ENCODE data around the gene CNKSR2. TPM values are rescaled to one million over a fixed set of nuclear protein-coding genes. Genes with fewer than 3 reads are reported as not detected.
A peak's percentile ranks its signal among the peaks of the same experiment; 100 is the strongest.
"Not testable (repeated sequence)": the region's sequence is repeated elsewhere in the genome, so short reads cannot be mapped to it uniquely, and the experiment has no call there.

CNKSR2 gene
- total RNA-seq, 4 donors from 2014 or later = 4.8 to 20.2 TPM; not detected in 2

DNA sequence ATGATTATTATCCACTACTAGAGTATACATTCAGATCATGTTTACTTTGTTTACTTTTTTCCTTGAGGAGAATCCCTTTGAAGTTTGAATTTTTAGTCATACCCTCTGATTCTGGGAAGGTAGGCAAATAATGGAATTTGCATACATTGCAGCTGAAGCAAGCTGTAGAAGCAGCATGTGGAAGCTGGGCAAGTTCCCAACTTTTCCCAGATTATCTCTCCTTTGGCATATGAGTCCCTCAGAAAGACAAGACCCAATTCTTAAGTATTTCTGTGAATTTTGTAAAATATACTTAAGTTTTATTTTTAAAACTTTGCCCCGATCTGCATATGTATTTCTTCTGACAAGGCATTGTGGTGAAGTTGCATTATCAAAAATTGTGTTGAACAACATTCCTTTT lies 94.9 kb downstream of the CNKSR2 start:
- Histone ChIP-seq H3K9me3 (no peaks in the 10 kb centered on the region), H3K4me3 (no peak overlapping the region), H3K36me3 (peaks cover 0 to 4% of the 10 kb centered on the region in 2 donors), H3K27me3 (peaks cover 0 to 12% of the 10 kb centered on the region in 2 donors), H3K27ac (no peak overlapping the region), H3K4me1 (no peaks in the 10 kb centered on the region)
- no peak for TF ChIP-seq POLR2A (IDR thresholded peaks at IDR 0.05)
- TF ChIP-seq, protein P1, sequence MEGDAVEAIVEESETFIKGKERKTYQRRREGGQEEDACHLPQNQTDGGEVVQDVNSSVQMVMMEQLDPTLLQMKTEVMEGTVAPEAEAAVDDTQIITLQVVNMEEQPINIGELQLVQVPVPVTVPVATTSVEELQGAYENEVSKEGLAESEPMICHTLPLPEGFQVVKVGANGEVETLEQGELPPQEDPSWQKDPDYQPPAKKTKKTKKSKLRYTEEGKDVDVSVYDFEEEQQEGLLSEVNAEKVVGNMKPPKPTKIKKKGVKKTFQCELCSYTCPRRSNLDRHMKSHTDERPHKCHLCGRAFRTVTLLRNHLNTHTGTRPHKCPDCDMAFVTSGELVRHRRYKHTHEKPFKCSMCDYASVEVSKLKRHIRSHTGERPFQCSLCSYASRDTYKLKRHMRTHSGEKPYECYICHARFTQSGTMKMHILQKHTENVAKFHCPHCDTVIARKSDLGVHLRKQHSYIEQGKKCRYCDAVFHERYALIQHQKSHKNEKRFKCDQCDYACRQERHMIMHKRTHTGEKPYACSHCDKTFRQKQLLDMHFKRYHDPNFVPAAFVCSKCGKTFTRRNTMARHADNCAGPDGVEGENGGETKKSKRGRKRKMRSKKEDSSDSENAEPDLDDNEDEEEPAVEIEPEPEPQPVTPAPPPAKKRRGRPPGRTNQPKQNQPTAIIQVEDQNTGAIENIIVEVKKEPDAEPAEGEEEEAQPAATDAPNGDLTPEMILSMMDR (IDR thresholded peaks at IDR 0.05) = no peak
- intact Hi-C loops (cut with DNase I; ENCODE audit: low total_unique reads) = no loop called here
- DNase-seq = no peak

DNA sequence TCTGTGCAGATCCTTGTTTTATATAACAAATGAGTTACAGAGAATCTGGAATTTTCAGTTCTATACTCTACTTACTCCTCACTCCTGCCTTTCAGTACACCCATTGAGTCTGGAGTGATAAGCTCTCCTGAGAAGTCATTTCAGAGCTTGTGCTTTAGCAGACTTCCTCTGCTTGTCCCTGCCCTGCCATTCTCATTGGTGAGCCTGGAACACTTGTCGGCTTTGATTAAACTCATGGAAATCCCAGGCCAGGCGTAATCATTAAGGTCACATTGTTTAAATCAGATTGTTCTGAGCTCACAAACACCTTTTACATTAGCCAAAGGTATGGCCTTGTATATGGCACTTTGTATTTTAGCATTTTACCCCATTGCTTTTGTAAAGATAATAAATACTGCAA lies 102.7 kb downstream of the CNKSR2 start:
- DNase-seq = no peak
- no peak for TF ChIP-seq POLR2A (IDR thresholded peaks at IDR 0.05)
- TF ChIP-seq, protein P1 (IDR thresholded peaks at IDR 0.05) = no peak
- intact Hi-C loops (cut with DNase I; ENCODE audit: low total_unique reads) = no loop called here
- no peak overlapping the region for H3K4me3 ChIP-seq
- peaks cover 0 to 7% of the 10 kb centered on the region in 2 donors for H3K27me3 ChIP-seq
- H3K9me3 ChIP-seq = no peaks in the 10 kb centered on the region
- no peak overlapping the region for H3K27ac ChIP-seq
- H3K4me1 ChIP-seq = no peaks in the 10 kb centered on the region
- H3K36me3 ChIP-seq = no peaks in the 10 kb centered on the region

DNA sequence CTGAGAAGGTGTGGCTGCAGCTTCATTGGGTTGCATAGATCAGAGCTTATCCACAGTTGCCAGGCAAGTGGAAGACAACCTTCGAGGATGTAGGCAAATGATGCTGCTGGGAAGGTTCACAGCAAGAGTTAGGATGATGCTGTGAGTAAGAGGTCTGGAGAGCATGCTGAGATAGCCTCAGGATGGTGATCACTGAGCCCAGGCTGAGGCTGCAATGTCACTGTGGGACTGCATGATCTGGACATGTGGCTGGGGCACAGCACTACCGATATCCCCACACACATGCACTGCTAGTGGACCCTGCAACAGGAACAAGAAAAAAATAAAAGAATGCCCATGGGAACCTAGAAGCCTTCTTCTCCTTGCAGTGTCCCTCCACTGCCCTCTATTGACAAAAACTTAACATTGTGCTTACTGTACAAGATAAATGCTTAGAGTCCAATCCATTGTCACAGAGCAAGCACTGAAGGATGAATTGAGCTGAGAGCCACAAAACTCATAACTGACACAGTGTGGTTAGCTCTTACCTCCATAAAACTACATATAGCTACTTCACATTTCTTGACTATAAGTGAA lies 105.6 kb downstream of the CNKSR2 start:
- H3K9me3 ChIP-seq = no peaks in the 10 kb centered on the region
- no peak for DNase-seq
- H3K27ac ChIP-seq = no peak overlapping the region
- intact Hi-C loops (cut with DNase I; ENCODE audit: low total_unique reads) = no loop called here
- H3K4me1 ChIP-seq = no peaks in the 10 kb centered on the region
- H3K27me3 ChIP-seq = no peaks in the 10 kb centered on the region
- H3K36me3 ChIP-seq = no peaks in the 10 kb centered on the region
- H3K4me3 ChIP-seq = no peak overlapping the region
- TF ChIP-seq, protein P1 (IDR thresholded peaks at IDR 0.05) = peak in 1 of 4 experiments; percentile 24
- TF ChIP-seq POLR2A (IDR thresholded peaks at IDR 0.05) = no peak

DNA sequence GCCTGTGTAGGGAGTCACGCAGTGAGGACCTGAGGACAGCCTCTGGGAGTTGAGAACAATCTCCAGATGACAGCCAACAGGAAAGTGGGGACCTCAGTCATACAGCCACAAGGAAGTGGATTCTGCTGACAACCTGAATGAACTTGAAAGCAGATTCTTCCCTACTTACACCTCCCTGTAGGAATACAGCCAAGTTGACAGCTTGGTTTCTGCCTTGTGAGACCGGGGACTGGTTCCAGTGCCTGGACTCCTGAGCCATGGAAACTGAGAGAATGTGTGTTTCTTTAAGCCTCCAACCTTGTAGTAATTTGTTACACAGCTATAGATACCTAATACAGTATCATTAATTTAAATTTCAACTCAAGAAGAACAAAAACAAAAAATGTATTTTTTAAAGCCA lies 107.5 kb downstream of the CNKSR2 start:
- intact Hi-C loops (cut with DNase I; ENCODE audit: low total_unique reads) = no loop called here
- TF ChIP-seq POLR2A (IDR thresholded peaks at IDR 0.05) = no peak
- TF ChIP-seq, protein P1 (IDR thresholded peaks at IDR 0.05) = no peak
- Histone ChIP-seq H3K4me3 (no peak overlapping the region), H3K4me1 (no peaks in the 10 kb centered on the region), H3K9me3 (no peaks in the 10 kb centered on the region), H3K27ac (no peak overlapping the region), H3K27me3 (no peaks in the 10 kb centered on the region), H3K36me3 (no peaks in the 10 kb centered on the region)
- no peak for DNase-seq

DNA sequence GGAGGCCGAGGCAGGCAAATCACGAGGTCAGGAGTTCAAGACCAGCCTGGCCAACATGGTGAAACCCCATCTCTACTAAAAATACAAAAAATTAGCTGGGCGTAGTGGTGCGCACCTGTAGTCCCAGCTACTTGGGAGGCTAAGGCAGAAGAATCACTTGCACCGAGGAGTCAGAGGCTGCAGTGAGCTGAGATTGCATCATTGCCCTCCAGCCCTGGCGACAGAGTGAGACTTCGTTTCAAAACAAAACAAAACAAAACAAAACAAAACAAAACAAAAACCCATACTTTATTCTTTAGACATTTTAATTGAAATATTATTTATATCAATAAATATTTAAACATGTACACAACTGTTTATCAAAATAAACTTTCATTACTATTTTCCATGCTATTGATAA lies 109.8 kb downstream of the CNKSR2 start:
- H3K4me3 ChIP-seq; H3K36me3 ChIP-seq; H3K4me1 ChIP-seq; H3K27ac ChIP-seq; H3K27me3 ChIP-seq; DNase-seq; intact Hi-C loops (cut with DNase I; ENCODE audit: low total_unique reads); H3K9me3 ChIP-seq: not testable (repeated sequence)

DNA sequence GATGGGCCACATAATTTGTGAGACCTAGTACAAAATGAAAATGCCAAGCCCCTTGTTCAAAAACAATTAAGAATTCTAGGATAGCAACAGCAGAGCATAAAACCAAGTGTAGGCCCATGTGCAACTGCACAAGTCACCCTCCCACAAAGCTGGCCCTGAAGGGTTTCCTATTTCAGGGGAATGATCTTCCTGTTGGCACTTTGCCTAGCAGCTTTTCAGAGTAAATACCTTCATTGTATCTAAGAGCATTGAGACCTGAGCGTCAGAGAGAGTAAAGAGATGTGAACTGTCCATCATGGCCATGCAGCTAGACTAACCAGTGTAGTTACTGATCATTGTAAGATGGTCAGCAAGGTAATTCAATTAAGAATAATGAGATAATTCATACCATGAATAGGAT lies 113.6 kb downstream of the CNKSR2 start:
- H3K36me3 ChIP-seq = no peaks in the 10 kb centered on the region
- H3K4me1 ChIP-seq = no peaks in the 10 kb centered on the region
- intact Hi-C loops (cut with DNase I; ENCODE audit: low total_unique reads) = no loop called here
- no peaks in the 10 kb centered on the region for H3K27me3 ChIP-seq
- no peaks in the 10 kb centered on the region for H3K9me3 ChIP-seq
- DNase-seq = no peak
- H3K4me3 ChIP-seq = no peak overlapping the region
- no peak for TF ChIP-seq POLR2A (IDR thresholded peaks at IDR 0.05)
- TF ChIP-seq, protein P1 (IDR thresholded peaks at IDR 0.05) = no peak
- H3K27ac ChIP-seq = no peak overlapping the region

Measured in uterus (tissue), 4 donors.